Hepatocyte (in vitro differentiated cells): ENCODE data around the gene PASD1. TPM values are rescaled to one million over a fixed set of nuclear protein-coding genes. Genes with fewer than 3 reads are reported as not detected.

ENCODE experiments used
- DNase-seq: peaks from one replicate; pipeline ENCODE4 v3.0.0-alpha.2; 2016; ENCODE audit warnings: low spot score
- H2AFZ ChIP-seq: fragments of 200-600 bp; sonication (generic); 2 replicates; pipeline ENCODE4 v1.6.0; 2016; ENCODE audit warnings: antibody characterized with exemption, mild to moderate bottlenecking
- H3K27ac ChIP-seq: fragments of 200-600 bp; sonication (generic); 2 replicates; pipeline ENCODE4 v1.5.1; 2016; ENCODE audit warnings: mild to moderate bottlenecking
- H3K27me3 ChIP-seq: fragments of 200-600 bp; sonication (generic); 2 replicates; pipeline ENCODE4 v1.6.1; 2016
- H3K36me3 ChIP-seq: fragments of 200-600 bp; sonication (generic); replicated peaks from 2 replicates; pipeline ENCODE4 v1.5.1; 2016; ENCODE audit warnings: low read depth; ENCODE audit not compliant: insufficient read depth
- H3K4me1 ChIP-seq: fragments of 200-600 bp; sonication (generic); 2 replicates; pipeline ENCODE4 v1.5.1; 2016; ENCODE audit warnings: mild to moderate bottlenecking, moderate library complexity; ENCODE audit not compliant: insufficient read depth
- H3K4me2 ChIP-seq: fragments of 200-600 bp; sonication (generic); 2 replicates; pipeline ENCODE4 v1.6.0; 2016
- H3K4me3 ChIP-seq: fragments of 200-600 bp; sonication (generic); 2 replicates; pipeline ENCODE4 v1.5.1; 2016; ENCODE audit warnings: mild to moderate bottlenecking
- H3K79me2 ChIP-seq: fragments of 200-600 bp; sonication (generic); 2 replicates; pipeline ENCODE4 v1.6.0; 2017; ENCODE audit warnings: mild to moderate bottlenecking
- H3K9me2 ChIP-seq: fragments of 200-600 bp; sonication (generic); replicated peaks from 2 replicates; pipeline ENCODE4 v1.6.0; 2017; ENCODE audit warnings: mild to moderate bottlenecking; ENCODE audit not compliant: insufficient read depth
- H3K9me3 ChIP-seq: fragments of 200-600 bp; sonication (generic); 2 replicates; pipeline ENCODE4 v1.5.1; 2016; ENCODE audit warnings: low read depth, mild to moderate bottlenecking
- H4K20me1 ChIP-seq: fragments of 200-600 bp; sonication (generic); 2 replicates; pipeline ENCODE4 v1.6.0; 2016; ENCODE audit warnings: mild to moderate bottlenecking; ENCODE audit not compliant: insufficient read depth, poor library complexity, severe bottlenecking
- EZH2 ChIP-seq: fragments of 200-600 bp; sonication (generic); IDR thresholded peaks from 2 replicates; pipeline ENCODE4 v1.6.1; 2016; ENCODE audit warnings: antibody characterized with exemption, mild to moderate bottlenecking, borderline replicate concordance
- EZH2phosphoT487 ChIP-seq: fragments of 200-600 bp; sonication (generic); IDR thresholded peaks from one replicate; pipeline ENCODE4 v1.6.1; 2018; ENCODE audit warnings: antibody characterized with exemption, mild to moderate bottlenecking, low read depth, moderate library complexity; ENCODE audit not compliant: unreplicated experiment, severe bottlenecking
- WGBS: methylation state at CpG from one replicate; pipeline ENCODE4 v1.1.6; 2016; ENCODE audit warnings: low lambda C conversion rate; ENCODE audit errors: missing lambda C conversion rate; 5-methylcytosine and 5-hydroxymethylcytosine counted together
- polyA plus RNA-seq: library from polyadenylated mRNA; unstranded; fragments of >200 nt; fragmentation: Nextera tagmentation; extraction: Ambion mirVana; gene quantifications from 2 replicates; pipeline ENCODE4 v1.2.1, GENCODE V29; 2016
- total RNA-seq: library from RNA; depleted of rRNA; stranded (reverse); fragments of >200 nt; gene quantifications from 2 replicates; pipeline ENCODE4 v1.2.3, GENCODE V29; 2014
- TF ChIP-seq, protein P1 (sequence below): fragments of 200-600 bp; sonication (generic); IDR thresholded peaks from 2 replicates; pipeline ENCODE4 v1.5.1; 2016; ENCODE audit warnings: antibody characterized with exemption, mild to moderate bottlenecking; ENCODE audit not compliant: poor library complexity

The PASD1 gene
- total and polyA plus RNA-seq, 2 experiments from 2014 or later, result not detected

DNA sequence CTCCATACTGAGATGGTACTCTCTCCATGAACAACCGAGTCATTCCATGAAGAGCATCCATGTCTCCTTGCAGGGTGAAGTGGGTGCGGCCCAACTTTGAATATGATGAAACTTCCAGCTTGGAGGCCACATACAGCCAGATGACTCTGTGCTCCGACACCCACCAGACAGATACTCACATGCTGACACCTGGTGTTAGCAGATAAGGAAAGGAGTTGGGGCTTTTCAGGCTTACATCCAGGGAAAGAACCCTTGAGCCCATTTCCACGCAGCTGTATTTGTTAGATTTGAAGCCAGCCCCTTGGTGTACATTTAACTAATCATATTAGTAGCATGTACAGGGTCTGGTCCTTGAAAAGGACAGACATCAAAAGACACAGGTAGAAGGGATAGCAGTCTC is 69.7 kb downstream of the PASD1 start:
- H3K9me2 ChIP-seq, result no peaks in the 10 kb centered on the region
- 72% methylated on average over 4 of the region's 4 CpGs for WGBS

DNA sequence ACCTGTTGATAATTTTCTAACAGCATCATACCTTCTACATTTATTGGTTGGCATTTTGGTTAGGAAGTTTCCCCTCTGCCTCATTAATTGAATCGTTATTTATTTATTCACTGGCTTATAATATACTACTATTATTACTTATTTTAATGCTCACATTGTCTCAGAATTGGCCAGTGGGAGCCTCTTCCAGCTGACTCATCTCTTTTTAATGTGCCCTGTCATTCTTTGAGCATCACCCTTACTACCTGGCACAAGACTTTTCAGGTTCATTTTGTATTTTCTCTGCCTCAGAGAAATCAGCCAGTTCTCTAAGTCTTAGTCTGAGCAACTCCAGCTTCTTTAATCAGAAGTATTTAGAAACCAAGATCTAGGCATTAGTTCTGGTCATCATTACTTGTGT is 71.5 kb downstream of the PASD1 start:
- no peak overlapping the region for H3K27ac ChIP-seq
- no peak overlapping the region for H2AFZ ChIP-seq
- WGBS, result 45% methylated on average over 1 of the region's 1 CpG
- H3K36me3 ChIP-seq, result no peaks in the 10 kb centered on the region
- H4K20me1 ChIP-seq, result no peaks in the 10 kb centered on the region
- H3K4me3 ChIP-seq, result no peak overlapping the region
- no peaks in the 10 kb centered on the region for H3K9me3 ChIP-seq
- DNase-seq, result no peak
- H3K9me2 ChIP-seq, result no peaks in the 10 kb centered on the region
- no peaks in the 10 kb centered on the region for H3K27me3 ChIP-seq
- no peaks in the 10 kb centered on the region for H3K4me1 ChIP-seq
- no peak overlapping the region for H3K4me2 ChIP-seq
- no peaks in the 10 kb centered on the region for H3K79me2 ChIP-seq
- TF ChIP-seq, protein P1, sequence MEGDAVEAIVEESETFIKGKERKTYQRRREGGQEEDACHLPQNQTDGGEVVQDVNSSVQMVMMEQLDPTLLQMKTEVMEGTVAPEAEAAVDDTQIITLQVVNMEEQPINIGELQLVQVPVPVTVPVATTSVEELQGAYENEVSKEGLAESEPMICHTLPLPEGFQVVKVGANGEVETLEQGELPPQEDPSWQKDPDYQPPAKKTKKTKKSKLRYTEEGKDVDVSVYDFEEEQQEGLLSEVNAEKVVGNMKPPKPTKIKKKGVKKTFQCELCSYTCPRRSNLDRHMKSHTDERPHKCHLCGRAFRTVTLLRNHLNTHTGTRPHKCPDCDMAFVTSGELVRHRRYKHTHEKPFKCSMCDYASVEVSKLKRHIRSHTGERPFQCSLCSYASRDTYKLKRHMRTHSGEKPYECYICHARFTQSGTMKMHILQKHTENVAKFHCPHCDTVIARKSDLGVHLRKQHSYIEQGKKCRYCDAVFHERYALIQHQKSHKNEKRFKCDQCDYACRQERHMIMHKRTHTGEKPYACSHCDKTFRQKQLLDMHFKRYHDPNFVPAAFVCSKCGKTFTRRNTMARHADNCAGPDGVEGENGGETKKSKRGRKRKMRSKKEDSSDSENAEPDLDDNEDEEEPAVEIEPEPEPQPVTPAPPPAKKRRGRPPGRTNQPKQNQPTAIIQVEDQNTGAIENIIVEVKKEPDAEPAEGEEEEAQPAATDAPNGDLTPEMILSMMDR, result no peak
- no peak for TF ChIP-seq EZH2
- TF ChIP-seq EZH2phosphoT487, result no peak

More for the DNA sequence above, 69.7 kb downstream of the PASD1 start:
- no peak for DNase-seq
- Histone ChIP-seq H4K20me1 (no peaks in the 10 kb centered on the region), H3K27me3 (no peaks in the 10 kb centered on the region), H3K79me2 (no peaks in the 10 kb centered on the region), H3K4me2 (no peak overlapping the region), H3K4me3 (no peak overlapping the region), H3K27ac (no peak overlapping the region), H3K9me3 (no peaks in the 10 kb centered on the region), H2AFZ (no peak overlapping the region), H3K4me1 (no peaks in the 10 kb centered on the region), H3K36me3 (no peaks in the 10 kb centered on the region)
- TF ChIP-seq EZH2, result no peak
- TF ChIP-seq, protein P1, result no peak

DNA sequence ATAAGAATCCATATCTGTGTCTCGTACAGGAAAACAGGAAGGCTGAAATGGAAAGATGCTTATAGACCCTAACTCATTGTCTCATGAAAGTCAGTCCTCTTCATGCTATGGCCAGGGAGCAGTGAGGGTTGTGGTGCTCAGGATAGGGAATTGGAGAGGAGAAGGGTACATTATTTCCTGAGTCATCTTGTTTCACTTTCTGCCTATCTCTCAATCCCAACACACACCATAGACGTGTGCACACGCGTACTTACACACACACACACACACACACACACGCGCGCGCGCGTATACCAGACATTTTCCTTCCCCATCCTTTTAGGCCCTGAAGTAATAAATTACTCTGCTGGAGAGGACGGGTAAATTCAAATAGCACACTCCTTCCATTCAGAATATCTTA is 78.1 kb downstream of the PASD1 start:
- Histone ChIP-seq H3K9me3 (no peaks in the 10 kb centered on the region), H3K4me2 (no peak overlapping the region), H3K36me3 (no peaks in the 10 kb centered on the region), H3K4me3 (no peak overlapping the region), H2AFZ (no peak overlapping the region), H3K9me2 (no peaks in the 10 kb centered on the region), H3K27ac (no peak overlapping the region), H3K27me3 (no peaks in the 10 kb centered on the region), H3K79me2 (no peaks in the 10 kb centered on the region), H3K4me1 (no peaks in the 10 kb centered on the region), H4K20me1 (no peaks in the 10 kb centered on the region)
- DNase-seq, result no peak
- WGBS, result 87% methylated on average over 11 of the region's 11 CpGs
- TF ChIP-seq EZH2, result no peak
- no peak for TF ChIP-seq EZH2phosphoT487
- TF ChIP-seq, protein P1, result no peak
